Measurements from ENCODE around the gene EEPD1. TPM values are rescaled to one million over a fixed set of nuclear protein-coding genes. Genes with fewer than 3 reads are reported as not detected.

The EEPD1 gene
- total and polyA plus RNA-seq, 9 donors: 5.6 to 16.6 (median 11.5) TPM

DNA sequence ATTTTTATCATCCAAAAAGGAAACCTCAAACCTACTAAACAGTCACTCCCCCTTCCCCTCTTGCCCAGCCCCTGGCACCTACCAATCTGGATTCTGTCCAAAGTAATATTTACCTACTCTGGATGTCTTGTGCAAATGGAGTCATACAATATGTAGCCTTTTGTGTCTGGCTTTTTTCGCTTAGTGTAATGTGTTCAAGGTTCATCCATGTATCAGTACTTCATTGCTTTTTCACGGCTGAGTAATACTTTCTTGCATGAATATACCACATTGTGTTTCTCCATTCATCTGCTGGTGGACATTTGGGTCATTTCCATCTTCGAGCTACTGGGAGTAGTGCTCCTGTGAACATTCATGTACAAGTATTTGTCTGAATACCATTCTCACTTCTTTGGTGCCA is 113.6 kb downstream of the EEPD1 start:
- H3K4me1 ChIP-seq (ENCODE audit: insufficient read depth): peaks cover 8% of the 10 kb centered on the region
- intact Hi-C loops (cut with DNase I): no loop called here

DNA sequence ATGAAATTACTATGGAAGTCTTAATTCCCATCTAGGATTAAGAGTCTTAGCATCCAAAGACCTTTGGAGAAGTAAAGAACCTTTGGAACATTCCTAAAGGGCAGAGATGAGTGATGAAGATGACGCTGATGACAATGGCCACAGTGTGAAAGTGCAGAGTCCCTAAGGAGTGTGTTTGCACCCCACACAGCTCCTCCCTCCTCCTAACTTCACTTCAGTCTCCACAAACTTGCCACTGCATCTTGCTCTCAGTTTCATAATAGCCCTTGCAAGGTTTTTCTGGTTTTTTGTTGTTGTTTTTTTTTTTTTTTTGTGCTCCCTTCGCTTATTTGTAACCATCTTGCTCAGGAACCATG is 119.1 kb downstream of the EEPD1 start:
- TF ChIP-seq EP300 (IDR thresholded peaks at IDR 0.05) (no peak), POLR2A (IDR thresholded peaks at IDR 0.05) (no peak)
- TF ChIP-seq, protein P1, sequence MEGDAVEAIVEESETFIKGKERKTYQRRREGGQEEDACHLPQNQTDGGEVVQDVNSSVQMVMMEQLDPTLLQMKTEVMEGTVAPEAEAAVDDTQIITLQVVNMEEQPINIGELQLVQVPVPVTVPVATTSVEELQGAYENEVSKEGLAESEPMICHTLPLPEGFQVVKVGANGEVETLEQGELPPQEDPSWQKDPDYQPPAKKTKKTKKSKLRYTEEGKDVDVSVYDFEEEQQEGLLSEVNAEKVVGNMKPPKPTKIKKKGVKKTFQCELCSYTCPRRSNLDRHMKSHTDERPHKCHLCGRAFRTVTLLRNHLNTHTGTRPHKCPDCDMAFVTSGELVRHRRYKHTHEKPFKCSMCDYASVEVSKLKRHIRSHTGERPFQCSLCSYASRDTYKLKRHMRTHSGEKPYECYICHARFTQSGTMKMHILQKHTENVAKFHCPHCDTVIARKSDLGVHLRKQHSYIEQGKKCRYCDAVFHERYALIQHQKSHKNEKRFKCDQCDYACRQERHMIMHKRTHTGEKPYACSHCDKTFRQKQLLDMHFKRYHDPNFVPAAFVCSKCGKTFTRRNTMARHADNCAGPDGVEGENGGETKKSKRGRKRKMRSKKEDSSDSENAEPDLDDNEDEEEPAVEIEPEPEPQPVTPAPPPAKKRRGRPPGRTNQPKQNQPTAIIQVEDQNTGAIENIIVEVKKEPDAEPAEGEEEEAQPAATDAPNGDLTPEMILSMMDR (IDR thresholded peaks at IDR 0.05): no peak
- Histone ChIP-seq H3K27ac (no peak overlapping the region), H3K27me3 (no peaks in the 10 kb centered on the region), H3K4me3 (no peak overlapping the region), H3K4me1 (ENCODE audit: insufficient read depth) (peaks cover 12% of the 10 kb centered on the region), H3K9me3 (no peaks in the 10 kb centered on the region), H3K36me3 (no peaks in the 10 kb centered on the region)
- DNase-seq: no peak
- intact Hi-C loops (cut with DNase I): no loop called here
- WGBS, 3 donors: 94 to 98% (median 95%) methylated on average over 2 of the region's 2 CpGs

More for the DNA sequence above, 113.6 kb downstream of the EEPD1 start:
- DNase-seq: no peak
- 95 to 98% (median 98%) methylated on average over 3 of the region's 3 CpGs for WGBS, 3 donors
- no peak overlapping the region for H3K4me3 ChIP-seq
- H3K9me3 ChIP-seq: no peaks in the 10 kb centered on the region
- H3K27me3 ChIP-seq: no peaks in the 10 kb centered on the region
- TF ChIP-seq, protein P1 (IDR thresholded peaks at IDR 0.05): no peak
- no peak for TF ChIP-seq EP300 (IDR thresholded peaks at IDR 0.05)
- H3K27ac ChIP-seq: no peak overlapping the region
- H3K36me3 ChIP-seq: no peaks in the 10 kb centered on the region

DNA sequence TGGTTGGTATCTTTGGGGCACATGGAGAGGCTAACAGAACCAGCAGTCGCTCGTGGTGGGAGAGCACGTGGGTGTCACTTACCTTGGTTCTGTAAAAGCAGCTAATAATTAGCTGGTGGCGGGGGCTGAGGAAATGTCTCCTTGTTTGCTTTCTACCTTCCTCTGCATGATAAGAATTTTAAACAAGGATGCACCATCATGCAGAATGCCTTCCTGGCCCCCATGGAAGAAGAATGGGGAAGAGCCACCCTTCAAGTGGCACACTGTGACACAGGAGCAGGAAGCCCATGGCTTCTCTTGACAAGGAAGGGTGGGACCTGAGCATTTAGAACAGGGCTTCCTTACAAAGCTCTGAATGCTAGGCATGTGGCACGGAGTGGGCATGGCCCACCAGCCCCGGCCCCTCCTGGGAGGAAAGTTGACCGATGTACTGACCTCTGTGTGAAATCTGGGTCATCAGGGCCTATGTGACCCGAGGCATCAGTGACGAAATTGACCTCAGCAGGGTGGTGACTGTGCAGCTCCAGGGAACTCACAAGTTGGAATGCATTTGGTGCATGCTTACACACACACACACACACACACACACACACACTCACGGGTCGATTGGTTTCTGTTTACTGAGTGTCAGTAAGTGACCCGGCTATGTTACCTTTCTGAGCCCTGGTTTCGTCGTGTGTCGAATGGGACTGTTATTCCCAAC is 119.7 kb downstream of the EEPD1 start:
- Histone ChIP-seq H3K9me3 (no peaks in the 10 kb centered on the region), H3K27me3 (no peaks in the 10 kb centered on the region), H3K4me3 (no peak overlapping the region), H3K27ac (no peak overlapping the region), H3K36me3 (no peaks in the 10 kb centered on the region), H3K4me1 (ENCODE audit: insufficient read depth) (peaks cover 13% of the 10 kb centered on the region)
- 81 to 83% (median 82%) methylated on average over 15 of the region's 15 CpGs for WGBS, 3 donors
- DNase-seq: no peak
- TF ChIP-seq, protein P1 (IDR thresholded peaks at IDR 0.05): no peak
- TF ChIP-seq EP300 (IDR thresholded peaks at IDR 0.05) (no peak), POLR2A (IDR thresholded peaks at IDR 0.05) (no peak)
- intact Hi-C loops (cut with DNase I): no loop called here

DNA sequence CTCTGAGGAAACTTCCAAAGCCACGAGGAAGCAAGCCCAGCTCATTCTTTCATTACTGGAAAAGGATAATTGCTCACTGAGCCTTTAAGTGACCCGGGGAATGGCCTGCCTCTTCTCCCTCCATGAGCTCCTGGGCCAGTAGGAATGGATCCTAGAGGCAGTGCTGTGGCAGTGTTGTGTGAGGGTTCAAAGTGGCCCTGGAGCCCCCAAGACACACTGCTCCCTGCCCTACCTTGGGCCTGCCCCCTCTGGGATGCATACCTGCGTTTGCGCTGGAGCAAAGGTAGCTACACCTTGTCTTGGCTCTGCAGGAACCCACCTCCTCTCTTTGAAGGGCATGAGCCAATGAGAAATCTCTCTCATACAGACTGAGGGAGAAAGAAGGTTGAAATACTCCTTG is 120.8 kb downstream of the EEPD1 start:
- Histone ChIP-seq H3K36me3 (no peaks in the 10 kb centered on the region), H3K4me1 (ENCODE audit: insufficient read depth) (peaks cover 21% of the 10 kb centered on the region), H3K27ac (no peak overlapping the region), H3K4me3 (no peak overlapping the region), H3K9me3 (no peaks in the 10 kb centered on the region), H3K27me3 (no peaks in the 10 kb centered on the region)
- 55 to 58% (median 56%) methylated on average over 4 of the region's 4 CpGs for WGBS, 3 donors
- no peak for DNase-seq
- TF ChIP-seq EP300 (IDR thresholded peaks at IDR 0.05): no peak
- TF ChIP-seq, protein P1 (IDR thresholded peaks at IDR 0.05): no peak
- TF ChIP-seq POLR2A (IDR thresholded peaks at IDR 0.05): no peak
- intact Hi-C loops (cut with DNase I): no loop called here

Data from ovary (tissue), 9 donors.